K562 (cell line): ENCODE results near the gene ZIC2. TPM values are rescaled to one million over a fixed set of nuclear protein-coding genes. Genes with fewer than 3 reads are reported as not detected.
A peak's percentile ranks its signal among the peaks of the same experiment; 100 is the strongest.

Experiments used
- polyA plus RNA-seq, 8 experiments: library from polyadenylated mRNA; depleted of rRNA in 4 of 8; stranded (reverse) in 5 of 8; unstranded in 3 of 8; fragments of >200 nt; fragmentation: Nextera tagmentation in 2 of 8; fragmentation: Illumina TruSeq in 1 of 8; extraction: Ambion mirVana in 2 of 8; extraction: Trizol in 1 of 8; gene quantifications; 2 replicates each; pipeline versions ENCODE4 v1.2.1 to v1.2.3, GENCODE V29; 2011 to 2014; ENCODE audit warnings: inconsistent platforms in 1 of 8, missing spikeins in 1 of 8
- total RNA-seq, 7 experiments: library from RNA; depleted of rRNA in 6 of 7; stranded (reverse); fragments of >200 nt in 6 of 7; fragmentation: Illumina TruSeq in 2 of 7; extraction: Trizol in 2 of 7; gene quantifications; 2 replicates each; pipeline versions ENCODE4 v1.2.1 to v1.2.3, GENCODE V29; 2011 to 2021; ENCODE audit warnings: low replicate concordance in 1 of 7
- TF ChIP-seq, protein P1 (sequence below), 2 experiments: fragments of 450-650 bp in 1 of 2; sonication (generic) in 1 of 2; formaldehyde crosslinking in 1 of 2; IDR thresholded peaks; 2 replicates each; pipeline versions ENCODE4 v1.7.1 to v1.9.0; 2016 to 2022; ENCODE audit warnings: inconsistent platforms in 1 of 2, mild to moderate bottlenecking in 1 of 2, missing genetic modification reagents in 1 of 2
- TF ChIP-seq, protein P2 (sequence below): fragments of 450-650 bp; IDR thresholded peaks from 2 replicates; pipeline ENCODE4 v1.6.1; 2016; ENCODE audit warnings: mild to moderate bottlenecking, moderate library complexity

Gene ZIC2
- total and polyA plus RNA-seq, 9 of the 15 experiments (the other 6 are each of a cell fraction or from before 2014, with no cell fraction given), result 1.8 to 18.0 (median 4.5) TPM

DNA sequence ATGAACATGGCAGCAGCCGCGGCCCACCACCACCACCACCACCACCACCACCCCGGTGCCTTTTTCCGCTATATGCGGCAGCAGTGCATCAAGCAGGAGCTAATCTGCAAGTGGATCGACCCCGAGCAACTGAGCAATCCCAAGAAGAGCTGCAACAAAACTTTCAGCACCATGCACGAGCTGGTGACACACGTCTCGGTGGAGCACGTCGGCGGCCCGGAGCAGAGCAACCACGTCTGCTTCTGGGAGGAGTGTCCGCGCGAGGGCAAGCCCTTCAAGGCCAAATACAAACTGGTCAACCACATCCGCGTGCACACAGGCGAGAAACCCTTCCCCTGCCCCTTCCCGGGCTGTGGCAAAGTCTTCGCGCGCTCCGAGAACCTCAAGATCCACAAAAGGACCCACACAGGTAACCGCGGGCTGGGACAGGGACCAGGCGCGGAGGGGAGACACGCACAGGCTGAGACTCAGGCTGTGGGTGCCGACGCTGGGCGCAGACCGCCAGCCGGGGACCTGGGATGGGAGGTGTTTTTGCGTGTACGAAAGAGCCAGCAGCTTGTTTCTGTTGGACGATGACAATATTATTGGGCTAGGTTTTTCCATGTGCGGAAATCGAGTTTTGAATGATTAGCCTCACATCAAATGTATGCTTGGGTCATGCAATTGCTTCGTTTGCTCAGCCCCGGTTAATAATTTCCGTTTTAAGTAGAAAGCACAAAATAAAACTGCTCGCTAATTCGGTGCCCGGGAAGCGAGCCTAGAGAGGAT is 1.3 kb downstream of the ZIC2 start (continued):
- TF ChIP-seq, protein P1, sequence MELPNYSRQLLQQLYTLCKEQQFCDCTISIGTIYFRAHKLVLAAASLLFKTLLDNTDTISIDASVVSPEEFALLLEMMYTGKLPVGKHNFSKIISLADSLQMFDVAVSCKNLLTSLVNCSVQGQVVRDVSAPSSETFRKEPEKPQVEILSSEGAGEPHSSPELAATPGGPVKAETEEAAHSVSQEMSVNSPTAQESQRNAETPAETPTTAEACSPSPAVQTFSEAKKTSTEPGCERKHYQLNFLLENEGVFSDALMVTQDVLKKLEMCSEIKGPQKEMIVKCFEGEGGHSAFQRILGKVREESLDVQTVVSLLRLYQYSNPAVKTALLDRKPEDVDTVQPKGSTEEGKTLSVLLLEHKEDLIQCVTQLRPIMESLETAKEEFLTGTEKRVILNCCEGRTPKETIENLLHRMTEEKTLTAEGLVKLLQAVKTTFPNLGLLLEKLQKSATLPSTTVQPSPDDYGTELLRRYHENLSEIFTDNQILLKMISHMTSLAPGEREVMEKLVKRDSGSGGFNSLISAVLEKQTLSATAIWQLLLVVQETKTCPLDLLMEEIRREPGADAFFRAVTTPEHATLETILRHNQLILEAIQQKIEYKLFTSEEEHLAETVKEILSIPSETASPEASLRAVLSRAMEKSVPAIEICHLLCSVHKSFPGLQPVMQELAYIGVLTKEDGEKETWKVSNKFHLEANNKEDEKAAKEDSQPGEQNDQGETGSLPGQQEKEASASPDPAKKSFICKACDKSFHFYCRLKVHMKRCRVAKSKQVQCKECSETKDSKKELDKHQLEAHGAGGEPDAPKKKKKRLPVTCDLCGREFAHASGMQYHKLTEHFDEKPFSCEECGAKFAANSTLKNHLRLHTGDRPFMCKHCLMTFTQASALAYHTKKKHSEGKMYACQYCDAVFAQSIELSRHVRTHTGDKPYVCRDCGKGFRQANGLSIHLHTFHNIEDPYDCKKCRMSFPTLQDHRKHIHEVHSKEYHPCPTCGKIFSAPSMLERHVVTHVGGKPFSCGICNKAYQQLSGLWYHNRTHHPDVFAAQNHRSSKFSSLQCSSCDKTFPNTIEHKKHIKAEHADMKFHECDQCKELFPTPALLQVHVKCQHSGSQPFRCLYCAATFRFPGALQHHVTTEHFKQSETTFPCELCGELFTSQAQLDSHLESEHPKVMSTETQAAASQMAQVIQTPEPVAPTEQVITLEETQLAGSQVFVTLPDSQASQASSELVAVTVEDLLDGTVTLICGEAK (IDR thresholded peaks at IDR 0.05), result 0 out of 2 replicates have a peak, but pooled peaks have one; percentile 6
- TF ChIP-seq, protein P1 (CRISPR knock-in tag; IDR thresholded peaks at IDR 0.05), result no peak
- TF ChIP-seq, protein P2, sequence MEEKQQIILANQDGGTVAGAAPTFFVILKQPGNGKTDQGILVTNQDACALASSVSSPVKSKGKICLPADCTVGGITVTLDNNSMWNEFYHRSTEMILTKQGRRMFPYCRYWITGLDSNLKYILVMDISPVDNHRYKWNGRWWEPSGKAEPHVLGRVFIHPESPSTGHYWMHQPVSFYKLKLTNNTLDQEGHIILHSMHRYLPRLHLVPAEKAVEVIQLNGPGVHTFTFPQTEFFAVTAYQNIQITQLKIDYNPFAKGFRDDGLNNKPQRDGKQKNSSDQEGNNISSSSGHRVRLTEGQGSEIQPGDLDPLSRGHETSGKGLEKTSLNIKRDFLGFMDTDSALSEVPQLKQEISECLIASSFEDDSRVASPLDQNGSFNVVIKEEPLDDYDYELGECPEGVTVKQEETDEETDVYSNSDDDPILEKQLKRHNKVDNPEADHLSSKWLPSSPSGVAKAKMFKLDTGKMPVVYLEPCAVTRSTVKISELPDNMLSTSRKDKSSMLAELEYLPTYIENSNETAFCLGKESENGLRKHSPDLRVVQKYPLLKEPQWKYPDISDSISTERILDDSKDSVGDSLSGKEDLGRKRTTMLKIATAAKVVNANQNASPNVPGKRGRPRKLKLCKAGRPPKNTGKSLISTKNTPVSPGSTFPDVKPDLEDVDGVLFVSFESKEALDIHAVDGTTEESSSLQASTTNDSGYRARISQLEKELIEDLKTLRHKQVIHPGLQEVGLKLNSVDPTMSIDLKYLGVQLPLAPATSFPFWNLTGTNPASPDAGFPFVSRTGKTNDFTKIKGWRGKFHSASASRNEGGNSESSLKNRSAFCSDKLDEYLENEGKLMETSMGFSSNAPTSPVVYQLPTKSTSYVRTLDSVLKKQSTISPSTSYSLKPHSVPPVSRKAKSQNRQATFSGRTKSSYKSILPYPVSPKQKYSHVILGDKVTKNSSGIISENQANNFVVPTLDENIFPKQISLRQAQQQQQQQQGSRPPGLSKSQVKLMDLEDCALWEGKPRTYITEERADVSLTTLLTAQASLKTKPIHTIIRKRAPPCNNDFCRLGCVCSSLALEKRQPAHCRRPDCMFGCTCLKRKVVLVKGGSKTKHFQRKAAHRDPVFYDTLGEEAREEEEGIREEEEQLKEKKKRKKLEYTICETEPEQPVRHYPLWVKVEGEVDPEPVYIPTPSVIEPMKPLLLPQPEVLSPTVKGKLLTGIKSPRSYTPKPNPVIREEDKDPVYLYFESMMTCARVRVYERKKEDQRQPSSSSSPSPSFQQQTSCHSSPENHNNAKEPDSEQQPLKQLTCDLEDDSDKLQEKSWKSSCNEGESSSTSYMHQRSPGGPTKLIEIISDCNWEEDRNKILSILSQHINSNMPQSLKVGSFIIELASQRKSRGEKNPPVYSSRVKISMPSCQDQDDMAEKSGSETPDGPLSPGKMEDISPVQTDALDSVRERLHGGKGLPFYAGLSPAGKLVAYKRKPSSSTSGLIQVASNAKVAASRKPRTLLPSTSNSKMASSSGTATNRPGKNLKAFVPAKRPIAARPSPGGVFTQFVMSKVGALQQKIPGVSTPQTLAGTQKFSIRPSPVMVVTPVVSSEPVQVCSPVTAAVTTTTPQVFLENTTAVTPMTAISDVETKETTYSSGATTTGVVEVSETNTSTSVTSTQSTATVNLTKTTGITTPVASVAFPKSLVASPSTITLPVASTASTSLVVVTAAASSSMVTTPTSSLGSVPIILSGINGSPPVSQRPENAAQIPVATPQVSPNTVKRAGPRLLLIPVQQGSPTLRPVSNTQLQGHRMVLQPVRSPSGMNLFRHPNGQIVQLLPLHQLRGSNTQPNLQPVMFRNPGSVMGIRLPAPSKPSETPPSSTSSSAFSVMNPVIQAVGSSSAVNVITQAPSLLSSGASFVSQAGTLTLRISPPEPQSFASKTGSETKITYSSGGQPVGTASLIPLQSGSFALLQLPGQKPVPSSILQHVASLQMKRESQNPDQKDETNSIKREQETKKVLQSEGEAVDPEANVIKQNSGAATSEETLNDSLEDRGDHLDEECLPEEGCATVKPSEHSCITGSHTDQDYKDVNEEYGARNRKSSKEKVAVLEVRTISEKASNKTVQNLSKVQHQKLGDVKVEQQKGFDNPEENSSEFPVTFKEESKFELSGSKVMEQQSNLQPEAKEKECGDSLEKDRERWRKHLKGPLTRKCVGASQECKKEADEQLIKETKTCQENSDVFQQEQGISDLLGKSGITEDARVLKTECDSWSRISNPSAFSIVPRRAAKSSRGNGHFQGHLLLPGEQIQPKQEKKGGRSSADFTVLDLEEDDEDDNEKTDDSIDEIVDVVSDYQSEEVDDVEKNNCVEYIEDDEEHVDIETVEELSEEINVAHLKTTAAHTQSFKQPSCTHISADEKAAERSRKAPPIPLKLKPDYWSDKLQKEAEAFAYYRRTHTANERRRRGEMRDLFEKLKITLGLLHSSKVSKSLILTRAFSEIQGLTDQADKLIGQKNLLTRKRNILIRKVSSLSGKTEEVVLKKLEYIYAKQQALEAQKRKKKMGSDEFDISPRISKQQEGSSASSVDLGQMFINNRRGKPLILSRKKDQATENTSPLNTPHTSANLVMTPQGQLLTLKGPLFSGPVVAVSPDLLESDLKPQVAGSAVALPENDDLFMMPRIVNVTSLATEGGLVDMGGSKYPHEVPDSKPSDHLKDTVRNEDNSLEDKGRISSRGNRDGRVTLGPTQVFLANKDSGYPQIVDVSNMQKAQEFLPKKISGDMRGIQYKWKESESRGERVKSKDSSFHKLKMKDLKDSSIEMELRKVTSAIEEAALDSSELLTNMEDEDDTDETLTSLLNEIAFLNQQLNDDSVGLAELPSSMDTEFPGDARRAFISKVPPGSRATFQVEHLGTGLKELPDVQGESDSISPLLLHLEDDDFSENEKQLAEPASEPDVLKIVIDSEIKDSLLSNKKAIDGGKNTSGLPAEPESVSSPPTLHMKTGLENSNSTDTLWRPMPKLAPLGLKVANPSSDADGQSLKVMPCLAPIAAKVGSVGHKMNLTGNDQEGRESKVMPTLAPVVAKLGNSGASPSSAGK, result peak; percentile 23; the same call in 1 of the 2 replicates
